GM18519 (cell line): ENCODE measurements around the gene CACNA2D4.

Experiments
- ATAC-seq: cut with Tn5 transposase; IDR thresholded peaks from one replicate; pipeline ENCODE4 v1.9.1; 2021; ENCODE audit warnings: mild to moderate bottlenecking, moderate library complexity; ENCODE audit not compliant: unreplicated experiment, low FRiP score

CACNA2D4 gene

DNA sequence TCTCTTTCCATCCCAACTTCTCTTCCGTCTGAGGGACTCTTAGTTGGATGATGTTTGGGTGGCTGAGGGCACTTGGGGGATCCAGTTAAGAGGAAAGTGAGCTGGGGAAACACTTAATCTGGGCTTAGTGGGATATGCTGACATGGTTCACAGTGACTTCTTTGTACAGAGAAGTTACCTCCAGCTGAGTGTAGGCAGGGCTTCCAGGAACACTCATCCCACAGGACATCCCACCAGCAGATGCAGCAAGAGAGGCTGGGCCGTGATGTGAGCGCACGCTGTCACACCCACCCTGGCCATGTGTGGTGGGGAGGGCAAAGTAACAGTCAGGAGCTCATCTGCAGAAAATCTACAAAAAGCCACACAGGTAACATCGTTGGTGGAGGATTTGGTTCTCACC is 832 bp upstream of the CACNA2D4 start:
- ATAC-seq: no peak

DNA sequence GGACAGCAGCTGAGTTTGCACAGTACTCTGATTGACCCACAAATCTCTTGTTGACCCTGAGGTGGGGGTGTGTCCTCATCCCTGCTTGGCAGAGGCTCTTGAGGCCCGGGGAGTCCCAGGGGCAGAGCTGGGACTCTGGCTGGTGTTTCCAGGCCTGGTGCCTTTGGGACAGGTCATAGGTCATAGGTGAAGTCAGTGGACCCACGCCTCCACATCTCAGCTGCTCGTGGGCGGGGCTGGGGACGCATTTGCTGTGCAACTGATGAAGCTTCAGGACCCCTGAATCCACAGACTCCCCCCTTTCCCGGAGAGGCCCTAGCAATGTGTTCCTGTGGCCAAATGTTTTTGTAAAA is 408 bp upstream of the CACNA2D4 start:
- ATAC-seq: no peak

DNA sequence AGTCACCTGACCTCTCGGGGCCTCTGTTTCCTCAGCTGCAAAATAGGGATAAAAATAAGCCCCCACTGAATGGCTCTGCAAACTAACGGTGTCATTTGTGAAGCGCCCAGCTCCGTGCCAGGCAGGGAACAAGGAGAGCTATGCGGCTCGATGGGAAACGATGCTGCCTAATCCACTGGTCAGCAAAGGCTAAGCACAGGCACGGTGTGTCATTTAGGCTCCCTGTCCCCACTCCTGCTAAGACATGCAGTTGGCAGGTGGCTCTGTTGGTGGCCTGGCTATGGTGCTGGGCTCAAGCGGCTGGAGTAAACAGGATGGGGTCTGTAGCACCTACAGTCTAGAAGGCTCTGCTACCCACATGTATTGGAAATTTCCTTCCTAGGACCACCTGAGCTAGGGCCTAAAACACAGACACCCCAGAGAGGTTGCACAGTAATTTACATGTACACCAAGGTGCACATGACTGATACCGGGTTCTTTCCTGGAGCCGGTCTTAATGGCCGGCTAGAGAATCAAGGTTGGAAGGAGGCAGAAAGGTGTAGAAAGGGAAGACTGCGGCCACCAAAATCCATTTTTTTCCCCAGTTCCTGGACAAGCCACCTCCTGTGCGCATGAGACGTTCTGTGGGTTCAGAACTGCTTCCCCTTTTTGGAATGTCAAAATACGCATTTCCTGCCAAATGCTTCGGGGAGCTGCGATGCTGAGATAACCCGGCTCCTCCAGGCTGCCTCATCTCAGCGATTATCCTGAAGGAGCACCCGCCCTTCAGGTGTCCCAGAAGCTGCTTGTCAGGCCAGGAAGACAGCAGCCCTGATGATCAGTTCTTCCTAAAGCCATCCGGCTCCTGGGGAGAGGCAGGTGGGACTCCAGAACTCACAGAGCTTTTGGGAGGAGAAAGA is 1.0 kb downstream of the CACNA2D4 start:
- no peak for ATAC-seq

DNA sequence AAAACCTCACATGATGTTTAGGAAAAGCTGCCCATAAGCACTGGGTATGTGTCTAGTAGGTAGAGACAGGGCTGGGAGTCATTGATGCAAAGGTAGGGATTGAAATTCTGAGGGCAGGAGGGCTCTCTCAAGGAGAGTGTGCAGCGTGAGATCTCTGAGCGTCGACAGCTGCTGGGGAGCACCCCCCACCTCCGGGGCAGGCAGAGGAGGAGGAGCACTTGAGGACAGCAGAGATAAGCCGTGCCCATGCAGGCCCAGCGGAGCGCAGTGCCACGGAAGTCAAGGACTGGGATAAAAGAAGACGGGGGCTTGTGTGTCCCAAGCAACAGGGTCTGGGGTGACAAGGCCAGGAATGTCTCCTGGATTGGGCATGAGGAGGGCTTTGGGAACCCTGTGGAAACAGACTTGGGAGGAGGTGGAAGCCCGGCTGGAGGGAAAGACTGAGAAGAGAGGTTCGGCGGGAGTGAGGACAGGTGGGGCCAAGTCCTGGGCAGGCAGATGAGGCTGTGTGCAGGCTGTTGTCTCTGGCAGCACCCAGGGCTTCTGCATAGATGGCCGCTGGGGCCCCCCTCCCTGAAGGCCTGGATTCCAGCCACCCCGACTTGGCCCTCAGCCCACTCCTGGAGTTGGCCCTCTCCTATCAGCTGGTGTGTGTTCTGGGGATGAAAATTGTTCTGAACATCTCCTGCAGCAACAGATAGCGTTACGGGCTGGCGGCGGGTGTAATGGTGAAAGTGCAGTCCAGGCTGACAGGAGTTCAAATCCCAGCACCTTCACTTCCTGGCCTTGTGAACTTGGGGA is 1.9 kb downstream of the CACNA2D4 start:
- no peak for ATAC-seq

DNA sequence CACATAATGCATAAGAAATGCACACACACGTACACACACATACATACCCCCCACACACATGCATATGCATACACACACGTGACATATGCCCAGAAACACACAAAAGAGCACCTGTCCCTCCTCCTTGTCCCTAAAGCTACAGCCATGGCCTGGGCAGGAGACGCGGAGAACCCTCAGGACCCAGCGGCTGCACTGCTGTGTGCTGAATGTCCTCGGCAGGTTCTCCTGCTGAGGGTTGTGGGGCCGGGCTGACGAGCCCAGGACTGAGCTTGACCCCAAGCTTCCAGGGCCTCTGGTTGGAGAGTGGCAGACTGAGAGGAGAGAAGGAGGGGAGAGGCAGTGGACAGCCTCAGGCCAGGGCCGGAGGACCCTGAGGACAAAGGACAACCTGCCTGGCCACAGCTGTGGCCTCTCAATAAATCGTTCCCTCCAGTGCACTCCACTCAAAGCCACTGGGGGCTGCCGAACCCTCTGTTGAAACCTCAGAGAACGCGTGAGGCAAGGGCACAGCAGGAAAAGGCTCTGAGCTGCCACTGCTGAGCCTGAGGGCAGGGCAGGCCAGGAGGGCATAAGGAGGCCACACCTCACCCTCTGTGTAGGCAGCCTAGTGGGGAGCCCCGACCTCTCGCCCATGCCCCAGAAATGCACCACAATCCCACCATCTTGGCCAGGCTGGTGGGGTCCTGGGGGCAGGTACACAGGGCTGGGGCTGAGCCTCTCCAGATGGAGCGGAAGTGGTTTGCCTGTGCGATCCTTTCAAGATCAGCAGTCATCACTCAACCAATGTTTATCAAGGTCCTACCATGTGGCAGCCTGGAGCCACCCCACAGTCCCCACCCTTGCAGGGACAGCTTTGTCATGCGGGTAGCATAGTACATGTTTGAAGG is 3.1 kb downstream of the CACNA2D4 start:
- no peak for ATAC-seq

DNA sequence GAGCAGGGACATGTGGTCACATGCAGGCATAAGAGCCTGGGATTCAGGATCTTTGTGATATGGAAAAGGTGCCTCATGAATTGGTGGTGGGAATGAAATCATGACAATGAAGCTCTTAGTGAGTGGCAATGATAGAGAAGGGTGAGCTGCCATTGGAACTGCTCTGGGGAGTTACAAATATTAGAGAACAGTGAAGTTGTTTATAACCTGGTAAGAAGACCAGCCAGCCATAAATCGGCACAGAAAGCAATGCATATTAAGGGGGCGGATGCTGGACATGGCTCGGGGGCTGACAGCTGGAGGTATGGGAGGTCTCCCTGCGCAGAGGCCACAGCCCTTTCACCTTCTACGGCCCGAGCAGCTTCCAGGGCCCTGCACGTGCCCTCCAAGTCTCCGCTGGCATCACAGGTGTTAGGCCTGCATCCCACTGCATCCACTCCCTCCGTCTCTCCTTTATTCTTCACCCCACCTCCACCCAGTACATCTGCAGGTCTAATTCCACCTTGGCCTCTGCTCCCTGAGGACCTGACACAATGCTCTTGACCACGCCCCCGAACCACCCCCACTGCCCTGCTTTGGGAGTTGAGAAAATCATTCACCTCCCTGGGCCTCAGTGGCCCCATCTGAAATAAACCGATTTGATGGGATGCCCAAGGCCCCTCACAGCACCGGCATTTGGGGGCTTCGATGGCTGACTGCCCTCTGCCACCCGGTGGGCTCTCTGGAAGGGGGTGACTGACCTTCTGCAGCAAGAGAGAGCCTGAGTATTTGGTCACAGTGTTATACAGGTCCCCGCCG is 4.1 kb downstream of the CACNA2D4 start:
- ATAC-seq: no peak

DNA sequence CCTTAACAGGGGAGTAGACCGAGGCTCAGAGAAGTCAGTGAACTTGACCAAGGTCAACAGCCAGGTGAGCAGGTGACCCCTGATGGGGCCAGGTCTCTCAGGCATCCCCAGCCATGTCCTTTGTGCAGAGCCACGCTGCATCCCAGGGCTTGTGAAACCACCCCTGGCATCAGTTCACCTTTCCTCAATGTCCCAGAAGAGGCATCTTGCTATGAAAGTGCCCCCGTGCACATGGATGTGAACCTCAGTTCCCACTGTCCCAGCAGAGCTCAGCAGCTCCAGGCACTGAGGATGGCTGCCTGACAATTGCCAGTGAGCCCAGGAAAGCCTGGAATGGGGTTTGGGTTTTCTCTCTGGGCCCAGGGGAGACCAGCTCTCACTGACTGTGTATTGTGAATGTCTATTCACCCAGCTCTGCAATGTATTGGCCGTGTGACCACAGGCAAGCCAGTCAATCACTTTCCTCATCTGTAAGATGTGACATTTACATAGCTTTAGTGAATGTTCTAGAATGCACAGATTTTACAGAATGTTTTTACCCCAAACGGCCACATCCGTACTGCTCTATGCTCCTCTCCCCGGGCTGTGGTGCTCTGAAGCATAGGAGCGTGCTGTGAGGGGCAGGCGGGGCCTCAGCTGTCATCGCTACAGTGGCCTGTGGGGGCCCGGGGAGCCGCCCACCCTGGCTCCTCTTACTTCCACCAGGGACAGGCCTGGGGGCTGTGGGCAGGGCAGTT is 4.9 kb downstream of the CACNA2D4 start:
- ATAC-seq: no peak

DNA sequence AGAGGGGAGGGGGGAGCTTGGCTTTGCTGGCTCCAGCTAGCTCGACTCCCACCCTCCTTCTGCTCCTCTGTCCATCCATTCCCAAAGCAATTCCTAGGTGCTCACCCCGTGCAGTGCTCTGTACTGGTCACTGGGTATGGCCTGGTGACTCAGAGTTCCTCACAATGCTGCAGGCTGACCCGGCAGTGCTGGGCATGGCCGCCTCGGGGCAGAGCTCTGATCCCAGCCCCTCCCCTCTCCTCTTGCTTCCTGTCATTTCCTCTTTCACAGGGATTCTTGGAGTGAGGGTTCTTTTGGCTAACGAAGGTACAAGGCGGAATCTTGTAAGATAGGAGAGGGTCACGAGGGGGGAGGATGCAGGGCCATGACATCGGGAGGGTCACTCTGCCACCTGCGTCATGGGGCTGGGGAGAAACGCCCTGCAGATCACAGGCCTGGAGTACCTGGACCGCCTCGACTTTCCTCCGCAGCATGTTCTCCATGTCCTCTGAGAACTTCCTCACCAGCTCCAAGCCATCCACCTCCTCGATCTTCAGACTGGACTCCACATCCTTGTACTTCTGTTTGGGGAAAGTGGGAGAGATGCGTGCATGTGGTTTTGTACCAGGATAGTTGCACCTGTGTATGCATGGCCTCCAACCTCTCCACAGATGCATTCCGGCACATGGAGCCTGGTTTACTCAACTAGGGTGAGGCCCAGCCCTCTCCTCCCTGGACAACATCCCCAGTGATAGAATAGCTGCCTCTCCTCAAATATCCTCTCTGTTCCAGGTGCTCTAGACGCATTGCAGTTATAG is 5.7 kb downstream of the CACNA2D4 start:
- no peak for ATAC-seq

DNA sequence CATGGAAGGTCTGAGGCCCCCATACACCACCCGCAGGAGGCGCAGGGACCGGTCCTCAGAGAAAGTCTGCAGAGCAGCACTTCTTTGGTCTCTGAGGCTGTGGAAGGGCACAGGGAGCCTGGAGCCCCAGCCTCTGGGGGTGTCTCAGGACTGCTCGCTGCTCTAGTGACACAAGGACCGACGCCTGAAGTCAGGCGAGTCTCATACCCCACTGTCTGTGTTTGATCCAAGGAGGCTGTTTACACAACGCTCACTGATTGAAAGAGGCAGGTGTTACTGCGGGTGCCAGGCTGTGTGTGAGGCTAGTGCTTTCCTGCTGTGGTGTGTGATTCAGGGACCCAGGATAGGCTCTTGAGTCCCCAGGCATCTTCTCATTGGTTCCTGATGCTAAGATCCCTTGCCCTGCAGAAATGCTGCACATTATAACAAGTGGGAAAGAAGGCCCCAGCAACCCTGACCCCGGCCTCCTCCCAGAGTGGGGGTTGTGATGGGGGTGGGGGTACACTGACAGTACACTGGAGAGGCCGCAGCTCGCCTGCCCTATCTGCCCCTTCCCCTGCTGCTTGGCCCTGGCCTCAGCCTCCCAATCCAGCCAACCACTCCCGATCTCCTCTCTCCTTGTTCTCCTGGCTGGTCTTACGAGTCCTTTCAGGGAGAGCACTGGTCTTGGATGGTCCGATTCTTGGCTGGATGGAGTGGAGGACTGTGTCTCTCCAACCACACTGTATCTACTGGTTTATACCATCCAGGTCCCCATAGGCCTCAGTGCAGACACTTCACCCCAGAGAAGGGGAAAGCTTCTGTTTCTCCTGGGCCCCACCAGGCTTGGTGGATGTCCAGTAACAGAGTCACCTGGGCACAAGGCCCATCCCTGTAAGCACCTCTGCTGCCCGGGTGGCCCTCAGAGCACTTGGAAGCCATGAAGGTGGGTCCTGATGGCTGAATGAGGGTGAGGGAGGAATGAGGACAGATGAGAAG is 6.6 kb downstream of the CACNA2D4 start:
- no peak for ATAC-seq

DNA sequence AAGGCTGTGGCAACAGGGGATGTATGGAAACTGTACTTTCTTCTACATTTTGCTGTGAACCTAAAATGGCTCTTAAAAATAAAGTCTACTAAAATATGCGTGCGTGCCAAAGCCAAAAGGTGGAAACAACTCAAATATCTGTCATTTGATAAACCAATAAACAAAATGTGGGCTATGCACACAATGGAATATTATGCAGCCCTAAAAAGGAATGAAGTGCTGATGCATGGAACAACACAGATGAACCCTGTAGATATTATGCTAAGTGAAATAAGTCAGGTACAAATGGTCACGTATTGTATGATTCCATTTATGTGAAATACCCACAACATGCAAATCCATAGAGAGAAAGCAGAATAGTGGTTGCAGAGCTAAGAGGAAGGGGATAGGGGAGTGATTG is 8.0 kb downstream of the CACNA2D4 start:
- no peak for ATAC-seq

DNA sequence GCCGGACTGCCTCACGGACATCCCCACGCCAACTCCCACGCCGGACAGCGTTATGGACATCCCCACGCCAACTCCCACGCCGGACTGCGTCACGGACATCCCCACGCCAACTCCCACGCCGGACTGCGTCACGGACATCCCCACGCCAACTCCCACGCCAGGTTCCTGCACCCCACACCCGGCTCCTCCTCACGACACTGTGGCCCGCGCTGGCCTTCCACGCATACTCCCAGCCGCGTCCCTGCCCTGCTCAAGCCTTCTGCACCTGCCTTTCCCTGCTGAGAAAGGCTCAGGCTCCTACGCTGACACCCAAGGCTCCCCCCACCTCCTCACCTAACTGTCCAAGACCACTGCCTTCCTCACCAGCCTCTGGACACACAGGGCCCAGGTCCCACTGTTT is 9.7 kb downstream of the CACNA2D4 start:
- ATAC-seq: no peak

DNA sequence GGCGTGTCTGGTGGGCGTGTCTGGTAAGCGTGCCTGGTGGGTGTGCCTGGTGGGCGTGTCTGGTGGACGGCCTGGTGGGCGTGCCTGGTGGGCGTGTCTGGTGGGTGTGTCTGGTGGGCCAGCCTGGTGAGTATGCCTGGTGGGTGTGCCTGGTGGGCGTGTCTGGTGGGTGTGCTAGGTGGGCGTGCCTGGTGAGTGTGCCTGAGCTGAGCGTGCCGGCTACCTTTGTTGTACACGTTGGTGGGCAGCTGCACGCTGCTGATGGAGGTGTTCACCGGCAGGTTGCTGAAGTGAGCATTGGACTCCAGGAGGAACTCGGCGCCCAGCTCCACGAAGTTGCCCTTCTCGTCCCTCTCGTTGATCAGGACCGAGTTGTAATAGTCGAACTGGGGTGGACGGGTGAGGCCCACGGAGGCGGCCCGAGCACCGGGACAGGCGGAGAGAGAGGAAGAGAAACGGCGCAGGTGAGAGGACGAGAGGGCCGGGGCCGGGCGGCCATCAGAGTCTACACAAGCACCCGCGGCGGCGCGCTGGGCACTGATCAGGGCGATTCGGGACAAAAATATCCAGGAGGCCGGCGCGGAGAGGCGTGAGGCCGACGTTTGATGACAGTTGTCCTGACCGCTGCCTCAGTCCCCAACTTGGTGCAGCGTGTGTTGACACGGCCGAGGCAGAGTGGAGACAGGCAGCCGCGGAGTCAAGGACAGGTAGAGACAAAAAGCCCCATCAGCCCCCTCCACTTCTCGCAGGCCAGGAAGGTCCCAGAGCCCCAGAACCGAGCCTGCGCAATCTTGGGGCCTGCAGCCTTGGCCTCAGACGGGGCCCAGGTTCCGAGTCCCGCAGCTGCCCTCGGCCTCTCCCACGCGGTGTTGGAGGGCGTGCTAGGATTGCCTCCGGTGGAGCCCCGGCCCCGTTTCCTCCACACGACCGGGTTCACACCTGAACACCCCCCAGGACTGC is 10.5 kb downstream of the CACNA2D4 start:
- ATAC-seq: no peak

DNA sequence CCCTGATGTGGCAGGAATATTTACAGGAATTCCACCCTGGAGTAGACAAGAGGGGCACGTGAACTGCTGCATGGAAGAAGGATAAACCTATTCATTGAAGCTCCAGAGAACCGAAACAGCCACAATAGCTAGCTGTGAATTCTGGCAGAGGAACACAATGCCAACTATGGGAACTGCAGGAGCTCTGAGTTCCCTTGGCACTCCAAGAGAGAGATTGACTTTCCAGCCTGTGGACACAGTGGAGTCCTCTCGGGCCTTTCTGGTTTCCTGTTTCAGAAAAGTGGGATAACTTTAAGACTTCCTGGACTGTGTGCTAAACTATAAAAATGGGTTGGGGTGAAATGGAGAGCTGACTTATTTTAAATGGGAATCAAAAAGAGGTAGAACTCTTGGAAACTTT is 11.9 kb downstream of the CACNA2D4 start:
- no peak for ATAC-seq

DNA sequence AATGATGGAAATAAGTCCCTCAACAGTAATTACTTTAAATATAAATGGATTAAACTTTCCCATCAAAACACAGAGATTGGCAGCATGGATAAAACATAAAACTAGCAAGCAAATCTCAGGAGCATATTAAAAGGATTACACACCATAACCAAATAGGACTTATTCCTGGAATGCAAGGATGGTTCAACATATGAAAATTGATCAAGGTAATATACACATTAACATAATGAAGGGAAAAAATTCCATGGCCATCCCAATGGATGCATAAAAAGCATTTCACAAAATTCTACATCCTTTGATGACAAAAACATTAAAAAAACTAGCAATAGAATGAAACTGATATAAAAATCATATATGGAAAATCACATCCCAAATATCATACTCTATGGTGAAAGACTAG is 13.6 kb downstream of the CACNA2D4 start:
- ATAC-seq: no peak

DNA sequence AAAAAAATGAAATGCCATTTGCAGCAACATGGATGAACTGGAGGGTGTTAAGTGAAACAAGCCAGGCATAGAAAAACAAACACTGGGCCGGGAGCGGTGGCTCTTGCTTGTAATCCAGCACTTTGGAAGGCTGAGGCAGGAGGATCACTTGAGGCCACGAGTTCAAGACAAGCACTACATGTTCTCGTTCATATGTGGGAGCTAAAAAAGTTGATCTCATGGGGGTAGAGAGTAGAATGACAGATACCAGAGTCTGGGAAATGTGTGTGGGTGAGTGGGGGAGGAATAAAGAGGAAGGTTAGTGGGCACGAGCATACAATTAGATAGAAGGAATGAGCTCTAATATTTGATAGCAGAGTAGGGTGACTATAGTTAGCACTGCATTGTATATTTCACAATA is 21.5 kb downstream of the CACNA2D4 start:
- ATAC-seq: no peak

DNA sequence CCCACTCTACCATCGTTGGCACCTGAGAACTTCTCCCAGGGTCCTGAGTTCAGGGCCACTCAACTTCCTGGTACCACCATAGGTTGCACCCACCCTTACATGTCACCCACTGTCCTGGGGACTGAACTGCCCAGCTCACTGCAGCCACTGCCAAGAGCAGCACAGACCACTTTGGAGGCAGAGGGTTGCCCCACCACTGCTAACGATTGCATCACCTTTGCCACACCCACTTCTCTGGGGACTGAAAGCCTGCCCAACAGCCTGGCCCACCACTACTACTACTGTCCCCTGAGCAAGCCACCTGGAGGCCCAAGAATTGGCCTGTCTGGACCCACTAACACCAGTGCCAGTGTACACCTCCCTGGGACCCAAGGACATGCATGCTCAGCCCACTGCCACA is 27.6 kb downstream of the CACNA2D4 start:
- no peak for ATAC-seq
